H1 (cell line): Measurements from ENCODE around the gene NCAPD3. TPM values are rescaled to one million over a fixed set of nuclear protein-coding genes. Genes with fewer than 3 reads are reported as not detected.

Experiments
- CTCF ChIA-PET: fragments of 300-600 bp; sonication (Branson Sonifier 250); formaldehyde crosslinking; loops from one replicate; lab custom pipeline; 2021; ENCODE audit not compliant: partially characterized antibody; lab: Charles Lee
- POLR2A ChIA-PET: fragments of 300-600 bp; sonication (Branson Sonifier 250); formaldehyde crosslinking; loops from one replicate; lab custom pipeline; 2021; ENCODE audit warnings: inconsistent platforms; ENCODE audit not compliant: partially characterized antibody; lab: Charles Lee
- DNase-seq, 2 experiments: peaks; one replicate each; pipeline versions ENCODE4 v3.0.0 to v3.0.0-alpha.2; 2010 to 2022; ENCODE audit warnings: low spot score in 2 of 2, low read depth in 1 of 2, mixed read lengths in 1 of 2
- FAIRE-seq: peaks from 2 replicates; lab custom pipeline; 2011; peaks lifted over from hg19 to GRCh38; lab: Jason Lieb, UNC
- H2AFZ ChIP-seq: 2 replicates; pipeline ENCODE4 v1.8.1; 2012; ENCODE audit warnings: low read length, inconsistent platforms
- H2AK5ac ChIP-seq: 2 replicates; pipeline ENCODE4 v1.6.1; 2013; ENCODE audit warnings: low read depth, low read length
- H2BK120ac ChIP-seq: replicated peaks from 2 replicates; pipeline ENCODE3; 2013; ENCODE audit warnings: low read depth, low read length, inconsistent platforms
- H2BK12ac ChIP-seq: 2 replicates; pipeline ENCODE4 v1.6.1; 2013; ENCODE audit warnings: low read depth, low read length
- H2BK15ac ChIP-seq: 2 replicates; pipeline ENCODE4 v1.6.1; 2013; ENCODE audit warnings: low read length
- H2BK20ac ChIP-seq: 2 replicates; pipeline ENCODE4 v1.6.1; 2013; ENCODE audit warnings: low read length
- H2BK5ac ChIP-seq: 2 replicates; pipeline ENCODE4 v1.6.1; 2013; ENCODE audit warnings: low read depth, low read length
- H3K14ac ChIP-seq: 2 replicates; pipeline ENCODE4 v1.6.1; 2013; ENCODE audit warnings: inconsistent platforms; ENCODE audit not compliant: insufficient read length
- H3K18ac ChIP-seq: 2 replicates; pipeline ENCODE4 v1.6.1; 2013; ENCODE audit warnings: low read length; ENCODE audit errors: extremely low read depth
- H3K23ac ChIP-seq: 2 replicates; pipeline ENCODE4 v1.6.1; 2013; ENCODE audit warnings: inconsistent platforms; ENCODE audit not compliant: insufficient read length
- H3K23me2 ChIP-seq: 2 replicates; pipeline ENCODE4 v1.6.1; 2013; ENCODE audit warnings: low read depth, low read length
- H3K27ac ChIP-seq: 2 replicates; pipeline ENCODE4 v1.6.1; 2011; ENCODE audit warnings: low read depth, low read length, inconsistent platforms
- H3K27me3 ChIP-seq, 4 experiments: replicated peaks in 1 of 4; 1 replicate in 1 of 4; 2 replicates in 3 of 4; pipeline versions ENCODE4 v1.6.1 to v1.8.1; 2011 to 2013; ENCODE audit warnings: low read length in 3 of 4, mild to moderate bottlenecking in 3 of 4, inconsistent platforms in 2 of 4, mixed read lengths in 2 of 4, moderate library complexity in 1 of 4; ENCODE audit not compliant: control insufficient read depth in 3 of 4, insufficient read depth in 3 of 4; ENCODE audit errors: extremely low read depth in 1 of 4
- H3K36me3 ChIP-seq, 4 experiments: 2 replicates each; pipeline versions ENCODE4 v1.6.1 to v1.8.1; 2011 to 2013; ENCODE audit warnings: mild to moderate bottlenecking in 4 of 4, low read length in 3 of 4, moderate library complexity in 2 of 4, control low read depth in 1 of 4, inconsistent platforms in 1 of 4; ENCODE audit not compliant: insufficient read depth in 4 of 4, control insufficient read depth in 2 of 4
- H3K4ac ChIP-seq: replicated peaks from 2 replicates; pipeline ENCODE3; 2013; ENCODE audit warnings: low read length, low read depth, mixed read lengths, inconsistent platforms; ENCODE audit not compliant: insufficient read length
- H3K4me1 ChIP-seq, 4 experiments: replicated peaks in 1 of 4; 1 replicate in 1 of 4; 2 replicates in 3 of 4; pipeline versions ENCODE4 v1.6.1 to v1.8.1; 2011 to 2013; ENCODE audit warnings: low read length in 3 of 4, inconsistent platforms in 2 of 4, mixed read lengths in 1 of 4; ENCODE audit not compliant: insufficient read depth in 4 of 4, control insufficient read depth in 3 of 4
- H3K4me2 ChIP-seq, 2 experiments: 2 replicates each; pipeline versions ENCODE4 v1.6.1 to v1.8.1; 2011 to 2013; ENCODE audit warnings: low read depth in 2 of 2, low read length in 2 of 2, control low read depth in 1 of 2, inconsistent platforms in 1 of 2, mild to moderate bottlenecking in 1 of 2; ENCODE audit not compliant: insufficient read depth in 1 of 2
- H3K4me3 ChIP-seq, 4 experiments: fragments of 200-600, 300-600 bp in 1 of 4; sonication (generic), shearing (Covaris generic), sonication (Bioruptor Twin) in 1 of 4; 2 replicates each; pipeline versions ENCODE4 v1.5.1 to v1.8.1; 2011 to 2016; ENCODE audit warnings: low read length in 4 of 4, low read depth in 3 of 4, control low read depth in 2 of 4, inconsistent platforms in 2 of 4, mild to moderate bottlenecking in 2 of 4, mixed read lengths in 1 of 4, moderate library complexity in 1 of 4; ENCODE audit not compliant: insufficient read depth in 2 of 4; ENCODE audit errors: extremely low read depth in 1 of 4
- H3K56ac ChIP-seq: replicated peaks from 2 replicates; pipeline ENCODE3; 2013; ENCODE audit warnings: low read depth, mild to moderate bottlenecking, mixed read lengths, low read length, inconsistent platforms; ENCODE audit not compliant: insufficient read length
- H3K79me1 ChIP-seq: 2 replicates; pipeline ENCODE4 v1.6.1; 2013; ENCODE audit warnings: low read depth, low read length, control low read depth
- H3K79me2 ChIP-seq, 2 experiments: 2 replicates each; pipeline versions ENCODE4 v1.6.1 to v1.8.1; 2012 to 2013; ENCODE audit warnings: low read length in 2 of 2, mild to moderate bottlenecking in 2 of 2, inconsistent platforms in 1 of 2; ENCODE audit not compliant: insufficient read depth in 2 of 2, control insufficient read depth in 1 of 2
- H3K9ac ChIP-seq, 4 experiments: replicated peaks in 1 of 4; 1 replicate in 1 of 4; 2 replicates in 3 of 4; pipeline versions ENCODE4 v1.6.1 to v1.8.1; 2011 to 2013; ENCODE audit warnings: low read depth in 3 of 4, low read length in 3 of 4, control low read depth in 2 of 4, mild to moderate bottlenecking in 2 of 4, moderate library complexity in 2 of 4, inconsistent platforms in 1 of 4; ENCODE audit errors: extremely low read depth in 1 of 4
- H3K9me3 ChIP-seq, 2 experiments: 2 replicates each; pipeline versions ENCODE4 v1.6.1 to v1.8.1; 2012 to 2013; ENCODE audit warnings: mild to moderate bottlenecking in 2 of 2, moderate library complexity in 2 of 2, control low read depth in 1 of 2, inconsistent platforms in 1 of 2, low read depth in 1 of 2, low read length in 1 of 2, mixed read lengths in 1 of 2; ENCODE audit not compliant: insufficient read depth in 2 of 2
- H4K20me1 ChIP-seq, 2 experiments: replicated peaks in 1 of 2; 2 replicates each; pipeline versions ENCODE3 to v1.8.1; 2011 to 2013; ENCODE audit warnings: inconsistent platforms in 2 of 2, low read length in 2 of 2, mild to moderate bottlenecking in 1 of 2; ENCODE audit not compliant: insufficient read depth in 2 of 2, control insufficient read depth in 1 of 2
- H4K5ac ChIP-seq: 2 replicates; pipeline ENCODE4 v1.6.1; 2013; ENCODE audit warnings: low read length, low read depth, mixed read lengths, inconsistent platforms; ENCODE audit not compliant: insufficient read length
- H4K8ac ChIP-seq: 2 replicates; pipeline ENCODE4 v1.8.0; 2013; ENCODE audit warnings: mild to moderate bottlenecking, moderate library complexity, low read length, inconsistent platforms; ENCODE audit not compliant: insufficient read depth; ENCODE audit errors: extremely low read depth
- H4K91ac ChIP-seq: replicated peaks from 2 replicates; pipeline ENCODE3; 2013; ENCODE audit warnings: low read length, mixed read lengths, inconsistent platforms; ENCODE audit not compliant: insufficient read length
- BCL11A ChIP-seq, 2 experiments: IDR thresholded peaks; one replicate each; pipeline ENCODE4 v1.6.1; 2011; ENCODE audit warnings: low read depth in 2 of 2, low read length in 2 of 2, mild to moderate bottlenecking in 2 of 2
- CHD1 ChIP-seq: IDR thresholded peaks from 2 replicates; pipeline ENCODE4 v1.6.1; 2012; ENCODE audit warnings: low read depth, low read length, improper control_type of control experiment
- GABPA ChIP-seq: IDR thresholded peaks from 2 replicates; pipeline ENCODE4 v1.6.1; 2011; ENCODE audit warnings: mild to moderate bottlenecking, low read length, moderate library complexity, borderline replicate concordance; ENCODE audit not compliant: insufficient read depth
- JUND ChIP-seq: IDR thresholded peaks from 2 replicates; pipeline ENCODE4 v1.6.1; 2011; ENCODE audit warnings: mild to moderate bottlenecking, improper control_type of control experiment, low read length
- POLR2AphosphoS5 ChIP-seq: IDR thresholded peaks from 2 replicates; pipeline ENCODE4 v1.6.1; 2011; ENCODE audit warnings: low read depth, low read length
- RNF2 ChIP-seq: fragments of 200-900, 300-1000 bp; sonication (generic); IDR thresholded peaks from 2 replicates; pipeline ENCODE4 v1.7.1; 2016; ENCODE audit warnings: borderline replicate concordance, low read depth, mild to moderate bottlenecking, antibody characterized with exemption, low read length; ENCODE audit not compliant: poor library complexity, severe bottlenecking; ENCODE audit errors: missing control alignments
- RXRA ChIP-seq: IDR thresholded peaks from 2 replicates; pipeline ENCODE4 v1.6.1; 2011; ENCODE audit warnings: low read depth, mild to moderate bottlenecking, low read length, moderate library complexity; ENCODE audit not compliant: insufficient read depth
- ZNF274 ChIP-seq: IDR thresholded peaks from 2 replicates; pipeline ENCODE4 v1.7.0; 2012; ENCODE audit warnings: low read length, borderline replicate concordance; ENCODE audit errors: extremely low read depth
- WGBS, 2 experiments: shearing (Covaris generic) in 1 of 2; methylation state at CpG; one replicate each; pipeline versions ENCODE4 v1.1.6 to v1.1.7; 2013 to 2015; ENCODE audit warnings: low lambda C conversion rate in 2 of 2, mixed read lengths in 2 of 2, inconsistent platforms in 1 of 2, low coverage in 1 of 2, missing lambda C conversion rate in 1 of 2; ENCODE audit not compliant: insufficient replicate concordance in 2 of 2, insufficient coverage in 1 of 2, insufficient read length in 1 of 2; ENCODE audit errors: extremely low coverage in 1 of 2, missing lambda C conversion rate in 1 of 2; 5-methylcytosine and 5-hydroxymethylcytosine counted together
- polyA plus RNA-seq, 7 experiments: library from polyadenylated mRNA; depleted of rRNA in 3 of 7; stranded (reverse) in 5 of 7; unstranded in 2 of 7; fragments of >200 nt in 5 of 7; fragments of 200-250 nt in 2 of 7; gene quantifications; 1 replicate in 5 of 7; 2 replicates in 1 of 7; 4 replicates in 1 of 7; pipeline versions ENCODE4 v1.2.1 to v1.2.3, GENCODE V29; 2011 to 2013; ENCODE audit warnings: missing spikeins in 2 of 7, mixed read lengths in 2 of 7
- total RNA-seq: library from RNA; stranded (reverse); fragmentation: NEBNext Ultra II Directional; extraction: Animal tissue kit (Norgen Biotek cat#: 25700); gene quantifications from 2 replicates; pipeline ENCODE4 v1.2.1, GENCODE V29; 2021

Gene NCAPD3
- total and polyA plus RNA-seq, 2 of the 8 experiments (the other 6 are each of a cell fraction or from before 2014, with no cell fraction given), result 26.5 to 55.2 TPM

DNA sequence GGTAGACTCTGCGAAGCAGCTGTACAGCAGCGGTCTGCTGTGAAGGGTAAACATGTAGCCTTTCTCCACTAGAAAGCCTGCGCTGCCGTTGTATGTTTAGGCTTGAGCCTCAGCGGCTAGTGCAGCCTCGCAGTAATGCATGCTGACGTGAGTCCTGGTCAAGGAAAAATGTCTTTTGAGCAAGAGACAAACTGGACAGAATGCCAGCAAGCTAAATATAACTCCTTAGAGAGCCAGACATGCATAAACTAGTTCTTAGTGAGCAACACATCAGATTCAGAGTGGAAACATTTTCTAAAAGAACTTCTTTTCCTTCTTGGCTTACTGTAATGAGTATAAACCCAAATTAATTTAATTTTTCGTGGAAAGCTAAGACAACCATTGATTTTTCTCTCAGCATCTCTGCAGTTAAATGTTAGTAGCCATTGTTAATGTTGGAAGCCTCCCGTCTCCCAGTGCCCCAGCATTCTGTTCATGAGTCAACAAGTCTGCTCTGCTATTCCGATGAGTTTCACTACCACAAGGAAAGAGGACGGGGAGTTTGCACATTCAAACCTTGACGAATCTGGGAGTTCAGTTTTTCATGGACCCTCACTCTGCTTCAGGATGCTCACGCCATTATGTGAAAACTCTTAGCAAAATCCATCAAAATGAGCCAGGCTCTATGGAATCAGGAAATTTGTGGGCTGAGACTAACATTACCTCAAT is 103.5 kb downstream of the NCAPD3 start:
- no peak overlapping the region for H3K9ac ChIP-seq
- no peak overlapping the region for H3K56ac ChIP-seq
- ChIA-PET CTCF (interaction anchor here (1.0 to 2.8 kb wide), 5 partner anchors 10 to 69 kb away, joined by 3 to 18 read pairs (median 4); no protein-coding TSS in a partner anchor), POLR2A (no interaction called here)
- H2AK5ac ChIP-seq, result no peak overlapping the region
- H3K4me1 ChIP-seq, result peaks cover 0 to 13% (median 6%) of the 10 kb centered on the region in 4 experiments; a peak in 4 of 7 replicates
- no peak overlapping the region for H3K4me2 ChIP-seq
- no peak overlapping the region for H2BK12ac ChIP-seq
- no peak overlapping the region for H3K23ac ChIP-seq
- no peak overlapping the region for H3K4ac ChIP-seq
- no peaks in the 10 kb centered on the region for H3K36me3 ChIP-seq
- no peaks in the 10 kb centered on the region for H3K79me1 ChIP-seq
- H2BK15ac ChIP-seq, result no peak overlapping the region
- no peak overlapping the region for H2BK5ac ChIP-seq
- no peaks in the 10 kb centered on the region; the same call in 1 of the 2 replicates for H3K23me2 ChIP-seq
- no peak overlapping the region for H4K8ac ChIP-seq
- no peak overlapping the region for H4K91ac ChIP-seq
- H3K27me3 ChIP-seq, result peaks cover 0 to 7% (median 3%) of the 10 kb centered on the region in 4 experiments; a peak in 2 of 7 replicates
- no peak overlapping the region for H2BK120ac ChIP-seq
- H3K18ac ChIP-seq, result no peak overlapping the region
- H3K4me3 ChIP-seq, result no peak overlapping the region
- no peak overlapping the region for H4K5ac ChIP-seq
- DNase-seq, result no peak
- H2BK20ac ChIP-seq, result no peak overlapping the region
- no peak overlapping the region for H2AFZ ChIP-seq
- no peak overlapping the region for H3K27ac ChIP-seq
- H3K14ac ChIP-seq, result no peak overlapping the region
- peaks cover 0 to 19% of the 10 kb centered on the region in 2 experiments; a peak in 3 of 4 replicates for H3K79me2 ChIP-seq
- H4K20me1 ChIP-seq, result peaks cover 0 to 2% of the 10 kb centered on the region in 2 experiments
- H3K9me3 ChIP-seq, result no peaks in the 10 kb centered on the region
- 86% methylated on average over 13 of the region's 13 CpGs; no CpG with 5 or more reads in 1 of the 2 experiments for WGBS, 2 experiments
- no peak for FAIRE-seq
- no peak for TF ChIP-seq BCL11A (IDR thresholded peaks at IDR 0.05; ENCODE audit: low read depth in 2 of 2, low read length in 2 of 2)
- no peak for TF ChIP-seq RXRA
- TF ChIP-seq ZNF274, result no peak
- TF ChIP-seq RNF2, result no peak
- TF ChIP-seq POLR2AphosphoS5, result no peak
- TF ChIP-seq JUND, result no peak
- TF ChIP-seq GABPA, result no peak
- TF ChIP-seq CHD1, result no peak
